PC-3 (cell line): Measurements from ENCODE around the gene PDLIM5. TPM values are rescaled to one million over a fixed set of nuclear protein-coding genes. Genes with fewer than 3 reads are reported as not detected.

Source experiments
- ATAC-seq: fragments of 200-7000 bp; cut with Tn5 transposase; 2 replicates; pipeline ENCODE4 v1.9.1; 2020; ENCODE audit warnings: mild to moderate bottlenecking, moderate library complexity
- BruUV-seq: library from RNA; stranded (reverse); fragments of 400-500 nt; replicated peaks from 2 replicates; lab custom pipeline; 2021; lab: Mats Ljungman, UMichigan
- CTCF ChIA-PET: fragments of 300-600 bp; sonication (Branson Sonifier 250); formaldehyde crosslinking; loops from one replicate; lab custom pipeline; 2022; ENCODE audit warnings: antibody characterized with exemption; lab: Charles Lee
- POLR2A ChIA-PET: fragments of 300-600 bp; sonication (Branson Sonifier 250); formaldehyde crosslinking; loops from one replicate; lab custom pipeline; 2022; ENCODE audit warnings: antibody characterized with exemption; ENCODE audit not compliant: unreplicated experiment; lab: Charles Lee
- DNase-seq: peaks from one replicate; pipeline ENCODE4 v3.0.0-alpha.2; 2015
- H2AFZ ChIP-seq: fragments of 300-600 bp; sonication (generic); 2 replicates; pipeline ENCODE4 v1.6.0; 2016; ENCODE audit warnings: antibody characterized with exemption, low read length
- H3F3A ChIP-seq: fragments of 300-600 bp; sonication (generic); one replicate; pipeline ENCODE4 v1.6.0; 2017; ENCODE audit warnings: antibody characterized with exemption, low read length, control low read depth, mild to moderate bottlenecking; ENCODE audit not compliant: unreplicated experiment
- H3K27ac ChIP-seq: fragments of 300-600 bp; sonication (generic); 2 replicates; pipeline ENCODE4 v1.5.1; 2016; ENCODE audit warnings: mild to moderate bottlenecking, low read length
- H3K27me3 ChIP-seq: fragments of 300-600 bp; sonication (generic); 2 replicates; pipeline ENCODE4 v1.6.1; 2016; ENCODE audit warnings: low read length, mixed read lengths
- H3K36me3 ChIP-seq: fragments of 300-600 bp; sonication (generic); 2 replicates; pipeline ENCODE4 v1.6.1; 2016; ENCODE audit warnings: low read depth, mixed run types, low read length, mixed read lengths
- H3K4me1 ChIP-seq: fragments of 300-600 bp; sonication (generic); 2 replicates; pipeline ENCODE4 v1.5.1; 2016; ENCODE audit warnings: low read length; ENCODE audit not compliant: insufficient read depth
- H3K4me2 ChIP-seq: fragments of 300-600 bp; sonication (generic); 2 replicates; pipeline ENCODE4 v1.6.0; 2016; ENCODE audit warnings: low read length
- H3K4me3 ChIP-seq: fragments of 300-600 bp; sonication (generic); 2 replicates; pipeline ENCODE4 v1.5.1; 2016; ENCODE audit warnings: mild to moderate bottlenecking, low read length, mixed read lengths
- H3K79me2 ChIP-seq: fragments of 300-600 bp; sonication (generic); 2 replicates; pipeline ENCODE4 v1.6.1; 2017; ENCODE audit warnings: low read length, mixed read lengths
- H3K9ac ChIP-seq: fragments of 300-600 bp; sonication (generic); 2 replicates; pipeline ENCODE4 v1.6.0; 2016; ENCODE audit warnings: mild to moderate bottlenecking, low read length
- H3K9me2 ChIP-seq: fragments of 300-600 bp; sonication (generic); replicated peaks from 2 replicates; pipeline ENCODE4 v1.6.1; 2016; ENCODE audit warnings: mixed run types, low read length, mixed read lengths
- H3K9me3 ChIP-seq: fragments of 300-600 bp; sonication (generic); 2 replicates; pipeline ENCODE4 v1.6.1; 2016; ENCODE audit warnings: low read length, mixed read lengths
- H4K20me1 ChIP-seq: fragments of 300-600 bp; sonication (generic); 2 replicates; pipeline ENCODE4 v1.6.1; 2016; ENCODE audit warnings: low read length, mixed read lengths
- EZH2 ChIP-seq: fragments of 300-600 bp; sonication (generic); IDR thresholded peaks from one replicate; pipeline ENCODE4 v1.6.1; 2017; ENCODE audit warnings: antibody characterized with exemption, mild to moderate bottlenecking, low read length; ENCODE audit not compliant: unreplicated experiment
- EZH2phosphoT487 ChIP-seq: fragments of 300-600 bp; sonication (generic); IDR thresholded peaks from 2 replicates; pipeline ENCODE4 v1.6.1; 2018; ENCODE audit warnings: mild to moderate bottlenecking, antibody characterized with exemption, low read length, borderline replicate concordance
- intact Hi-C: fragments of 100-400 bp; cut with micrococcal nuclease; formaldehyde crosslinking; loops from 2 replicates; pipeline ENCODE4 v1.9.0; 2023
- total RNA-seq: library from RNA; depleted of rRNA; stranded (reverse); fragments of >200 nt; gene quantifications from 2 replicates; pipeline ENCODE4 v1.2.3, GENCODE V29; 2014
- TF ChIP-seq, protein P1 (sequence below): fragments of 300-600 bp; sonication (generic); conservative IDR thresholded peaks from 2 replicates; pipeline ENCODE4 v1.5.1; 2017; ENCODE audit warnings: antibody characterized with exemption, low read depth, mild to moderate bottlenecking, low read length

The PDLIM5 gene
- total RNA-seq, 1 experiment from 2014 or later, result 57.8 TPM

DNA sequence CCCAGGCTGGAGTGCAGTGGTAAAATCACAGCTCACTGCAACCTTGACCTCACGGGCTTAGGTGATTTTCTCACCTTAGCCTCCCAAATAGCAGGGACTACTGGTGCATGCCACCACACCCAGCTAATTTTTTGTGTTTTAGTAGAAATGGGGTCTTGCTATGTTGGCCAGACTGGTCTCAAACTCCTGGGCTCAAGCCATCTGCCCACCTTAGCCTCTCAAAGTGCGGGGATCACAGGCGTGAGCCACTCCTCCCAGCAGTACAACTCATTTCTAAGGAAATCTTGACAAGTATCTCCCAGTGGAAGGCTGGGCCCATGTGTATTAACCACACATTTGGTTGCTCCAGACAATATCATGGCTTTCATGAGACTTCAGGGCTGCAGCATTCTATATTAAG lies 20.4 kb upstream of the PDLIM5 start:
- POLR2A ChIA-PET, result no interaction called here
- no peak for ATAC-seq
- Histone ChIP-seq H3K4me3 (no peak overlapping the region), H3K36me3 (no peaks in the 10 kb centered on the region), H3K79me2 (no peaks in the 10 kb centered on the region), H3K27ac (no peak overlapping the region), H3K4me1 (peaks cover 3% of the 10 kb centered on the region; the same call in 1 of the 2 replicates), H3K9me3 (no peaks in the 10 kb centered on the region), H4K20me1 (no peaks in the 10 kb centered on the region), H3K4me2 (no peak overlapping the region), H3K27me3 (no peaks in the 10 kb centered on the region), H3K9ac (no peak overlapping the region), H2AFZ (no peak overlapping the region), H3K9me2 (no peaks in the 10 kb centered on the region), H3F3A (no peaks in the 10 kb centered on the region)
- TF ChIP-seq EZH2, result no peak
- no peak for TF ChIP-seq EZH2phosphoT487
- TF ChIP-seq, protein P1, sequence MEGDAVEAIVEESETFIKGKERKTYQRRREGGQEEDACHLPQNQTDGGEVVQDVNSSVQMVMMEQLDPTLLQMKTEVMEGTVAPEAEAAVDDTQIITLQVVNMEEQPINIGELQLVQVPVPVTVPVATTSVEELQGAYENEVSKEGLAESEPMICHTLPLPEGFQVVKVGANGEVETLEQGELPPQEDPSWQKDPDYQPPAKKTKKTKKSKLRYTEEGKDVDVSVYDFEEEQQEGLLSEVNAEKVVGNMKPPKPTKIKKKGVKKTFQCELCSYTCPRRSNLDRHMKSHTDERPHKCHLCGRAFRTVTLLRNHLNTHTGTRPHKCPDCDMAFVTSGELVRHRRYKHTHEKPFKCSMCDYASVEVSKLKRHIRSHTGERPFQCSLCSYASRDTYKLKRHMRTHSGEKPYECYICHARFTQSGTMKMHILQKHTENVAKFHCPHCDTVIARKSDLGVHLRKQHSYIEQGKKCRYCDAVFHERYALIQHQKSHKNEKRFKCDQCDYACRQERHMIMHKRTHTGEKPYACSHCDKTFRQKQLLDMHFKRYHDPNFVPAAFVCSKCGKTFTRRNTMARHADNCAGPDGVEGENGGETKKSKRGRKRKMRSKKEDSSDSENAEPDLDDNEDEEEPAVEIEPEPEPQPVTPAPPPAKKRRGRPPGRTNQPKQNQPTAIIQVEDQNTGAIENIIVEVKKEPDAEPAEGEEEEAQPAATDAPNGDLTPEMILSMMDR, result no peak
- intact Hi-C loops, result no loop called here
- no peak for DNase-seq
- BruUV-seq, result no TSS peak
- CTCF ChIA-PET, result no interaction called here

DNA sequence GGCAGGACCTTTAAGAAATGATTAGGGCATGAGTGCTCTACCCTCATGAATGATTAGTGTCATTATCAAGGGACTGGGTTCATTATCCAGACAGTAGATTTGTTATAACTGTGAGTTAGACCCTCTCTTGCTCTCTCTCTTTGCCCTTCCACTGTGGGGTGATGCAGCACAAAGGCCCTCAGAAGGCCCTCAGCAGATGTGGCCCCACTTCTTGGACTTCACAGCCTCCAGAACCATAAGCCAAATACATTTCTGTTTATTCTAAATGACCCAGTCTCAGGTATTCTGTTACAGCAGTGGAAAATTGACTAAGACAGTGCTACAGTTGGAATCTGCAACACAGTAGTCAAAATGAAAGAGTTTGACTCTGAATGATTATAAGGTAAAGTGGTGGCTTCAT lies 17.2 kb upstream of the PDLIM5 start:
- no peak overlapping the region for H3K9ac ChIP-seq
- H3F3A ChIP-seq, result no peaks in the 10 kb centered on the region
- CTCF ChIA-PET, result no interaction called here
- TF ChIP-seq EZH2 (no peak), EZH2phosphoT487 (no peak)
- TF ChIP-seq, protein P1, result no peak
- ATAC-seq, result no peak
- no peak for DNase-seq
- no peak overlapping the region for H3K27ac ChIP-seq
- H3K9me3 ChIP-seq, result no peaks in the 10 kb centered on the region
- no peaks in the 10 kb centered on the region for H3K79me2 ChIP-seq
- BruUV-seq, result no TSS peak
- POLR2A ChIA-PET, result no interaction called here
- intact Hi-C loops, result no loop called here
- H3K27me3 ChIP-seq, result no peaks in the 10 kb centered on the region
- no peak overlapping the region for H3K4me2 ChIP-seq
- H4K20me1 ChIP-seq, result no peaks in the 10 kb centered on the region
- no peaks in the 10 kb centered on the region for H3K4me1 ChIP-seq
- H2AFZ ChIP-seq, result no peak overlapping the region
- no peaks in the 10 kb centered on the region for H3K36me3 ChIP-seq
- H3K9me2 ChIP-seq, result no peaks in the 10 kb centered on the region
- H3K4me3 ChIP-seq, result no peak overlapping the region

DNA sequence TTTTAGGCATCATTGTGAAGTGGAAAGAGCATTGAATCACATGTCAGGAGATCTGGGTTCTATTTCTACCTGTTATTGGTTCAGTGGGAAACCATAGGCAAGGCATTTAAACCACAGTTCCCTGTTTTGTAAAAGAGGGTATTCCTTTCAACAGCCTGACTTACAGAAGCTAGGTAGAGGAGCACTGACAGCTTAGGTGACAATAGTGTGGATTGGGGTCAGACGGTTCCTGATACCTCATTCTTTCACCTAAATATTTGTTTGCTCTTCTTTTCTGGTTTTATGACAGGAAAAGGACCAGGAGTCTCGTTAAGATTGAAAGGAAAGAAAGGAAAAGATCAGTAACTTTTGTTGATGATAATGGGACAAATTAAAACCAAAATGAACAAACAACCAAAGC lies 15.9 kb upstream of the PDLIM5 start:
- Histone ChIP-seq H3K9ac (no peak overlapping the region), H3K27ac (no peak overlapping the region), H3K27me3 (no peaks in the 10 kb centered on the region), H3K4me3 (no peak overlapping the region), H3K9me3 (no peaks in the 10 kb centered on the region), H4K20me1 (no peaks in the 10 kb centered on the region), H3K36me3 (no peaks in the 10 kb centered on the region), H3K9me2 (no peaks in the 10 kb centered on the region), H3K4me2 (no peak overlapping the region), H3K4me1 (no peaks in the 10 kb centered on the region), H2AFZ (no peak overlapping the region), H3K79me2 (no peaks in the 10 kb centered on the region), H3F3A (no peaks in the 10 kb centered on the region)
- no TSS peak for BruUV-seq
- intact Hi-C loops, result no loop called here
- TF ChIP-seq EZH2phosphoT487 (no peak), EZH2 (no peak)
- TF ChIP-seq, protein P1, result no peak
- POLR2A ChIA-PET, result no interaction called here
- CTCF ChIA-PET, result no interaction called here
- DNase-seq (no peak), ATAC-seq (no peak)
